ENCODE measurements around the gene RNGTT.

- no peak for TF ChIP-seq CTCF (conservative IDR thresholded peaks at IDR 0.05; ENCODE audit: low read depth, low read length)
- TF ChIP-seq EZH2 (IDR thresholded peaks at IDR 0.05; ENCODE audit: low read length, unreplicated experiment): no peak
These were observed 177.9 kb downstream of the RNGTT start for GRCh38 chr6:88785478-88785877.

Data from PC-3 (cell line).